NCI-H1105 treated with DMSO at 0.1 percent for 48 hours (cell line): Measurements from ENCODE around the gene ADGRF1.
"Not testable (repeated sequence)": the region's sequence is repeated elsewhere in the genome, so short reads cannot be mapped to it uniquely, and the experiment has no call there.

ENCODE experiments used
- DNase-seq: peaks from one replicate; lab custom pipeline; 2025; lab: John Stamatoyannopoulos, UW

ADGRF1 gene

DNA sequence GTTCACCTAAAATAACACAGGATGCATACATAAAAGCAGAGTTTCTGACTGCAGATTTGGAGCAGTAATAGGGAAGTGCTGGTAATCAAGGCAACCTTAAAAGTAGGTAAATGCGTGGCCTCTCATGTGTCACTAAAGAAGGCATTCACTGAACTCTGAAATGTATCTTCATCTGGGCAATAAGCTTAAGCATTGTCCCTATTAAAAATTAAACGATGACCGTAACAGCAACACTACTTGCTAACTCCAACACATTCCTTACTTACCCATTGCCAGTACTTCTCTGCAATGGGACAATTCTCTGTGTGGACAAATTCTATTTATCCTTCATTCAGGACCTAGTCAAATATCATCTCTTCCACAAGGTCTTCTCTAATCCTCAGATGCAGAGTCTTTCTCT lies 19.9 kb downstream of the ADGRF1 start:
- DNase-seq: no peak

DNA sequence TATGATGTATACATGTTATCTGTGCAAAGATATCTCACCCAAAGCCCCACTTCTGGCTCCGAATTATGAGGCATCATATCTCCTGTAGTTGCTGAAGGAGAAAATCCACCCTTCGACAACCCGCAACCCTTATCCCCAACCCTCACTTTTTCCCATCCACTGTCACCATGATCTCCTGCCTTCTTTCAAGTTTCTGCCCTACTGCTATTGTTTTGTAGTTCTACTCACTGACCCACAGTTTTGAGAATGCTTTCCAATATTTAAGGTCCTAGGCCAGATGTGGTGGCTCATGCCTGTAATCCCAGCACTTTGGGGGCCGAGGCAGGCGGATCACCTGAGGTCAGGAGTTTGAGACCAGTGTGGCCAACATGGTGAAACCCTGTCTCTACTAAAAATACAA lies 22.2 kb downstream of the ADGRF1 start:
- no peak for DNase-seq

GRCh38 chr6:47016909-47017308 lies 25.2 kb downstream of the ADGRF1 start:
- no peak for DNase-seq

GRCh38 chr6:47016261-47016660 lies 25.9 kb downstream of the ADGRF1 start:
- DNase-seq: peak; percentile 93

DNA sequence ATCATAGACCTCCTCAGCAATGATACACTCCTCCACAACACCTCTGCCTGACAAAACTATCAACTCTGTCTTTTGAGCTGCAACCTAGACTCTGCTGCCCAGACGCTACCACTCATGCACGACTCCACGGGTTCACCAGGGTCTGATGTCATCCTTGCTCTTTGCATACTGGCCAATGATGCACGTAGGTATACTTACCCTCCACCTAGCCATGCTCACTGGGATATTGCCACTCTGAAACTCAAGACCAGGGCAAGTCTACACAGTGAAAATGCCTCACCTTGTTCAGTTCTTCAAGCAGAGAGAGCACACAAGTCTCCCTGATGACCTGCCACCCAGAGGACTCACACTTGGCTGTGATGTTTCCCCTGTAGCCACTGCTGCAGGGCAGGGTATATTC lies 27.7 kb downstream of the ADGRF1 start:
- no peak for DNase-seq

DNA sequence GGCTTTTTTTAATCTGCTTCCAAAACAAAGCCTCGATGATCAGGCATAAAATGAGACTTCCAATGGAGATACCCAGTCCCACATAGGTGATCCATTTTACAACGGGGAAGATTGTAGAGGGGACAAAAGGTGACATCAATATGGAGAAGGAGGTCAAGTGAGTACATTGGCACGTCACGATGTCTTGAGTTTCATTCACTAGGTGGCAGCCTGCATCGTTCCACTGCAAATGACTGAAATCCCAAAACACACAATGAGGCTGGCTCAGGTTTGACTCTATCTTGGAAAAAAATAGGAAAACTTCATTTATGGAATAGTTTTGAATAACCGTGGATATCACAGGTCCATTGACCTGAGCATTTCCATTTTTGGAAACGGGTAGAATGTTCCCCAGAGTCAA lies 32.5 kb downstream of the ADGRF1 start:
- DNase-seq: no peak

DNA sequence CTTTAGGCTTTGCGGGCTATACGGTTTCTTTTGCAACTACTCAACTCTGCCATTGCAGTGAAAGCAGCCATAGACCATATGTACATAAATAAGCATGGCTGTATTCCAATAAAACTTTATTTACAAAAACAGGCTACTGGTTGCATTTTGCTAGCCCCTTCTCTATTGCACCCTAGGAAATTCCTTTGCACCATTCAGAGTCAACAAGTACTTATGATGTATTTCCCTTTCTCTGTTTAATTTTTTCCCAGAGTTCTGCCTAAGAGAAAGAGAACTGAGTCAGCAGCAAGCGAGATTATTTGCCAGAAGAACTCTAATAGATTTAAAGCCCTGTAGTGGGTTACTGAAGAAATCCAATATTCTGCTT lies 33.8 kb downstream of the ADGRF1 start:
- no peak for DNase-seq

GRCh38 chr6:47007657-47008396 lies 34.3 kb downstream of the ADGRF1 start:
- DNase-seq: no peak

- no peak for DNase-seq
Observed at GRCh38 chr6:47005486-47005885, 36.6 kb downstream of the ADGRF1 start.

- DNase-seq: no peak
Observed at GRCh38 chr6:47004463-47004862, 37.7 kb downstream of the ADGRF1 start.

DNA sequence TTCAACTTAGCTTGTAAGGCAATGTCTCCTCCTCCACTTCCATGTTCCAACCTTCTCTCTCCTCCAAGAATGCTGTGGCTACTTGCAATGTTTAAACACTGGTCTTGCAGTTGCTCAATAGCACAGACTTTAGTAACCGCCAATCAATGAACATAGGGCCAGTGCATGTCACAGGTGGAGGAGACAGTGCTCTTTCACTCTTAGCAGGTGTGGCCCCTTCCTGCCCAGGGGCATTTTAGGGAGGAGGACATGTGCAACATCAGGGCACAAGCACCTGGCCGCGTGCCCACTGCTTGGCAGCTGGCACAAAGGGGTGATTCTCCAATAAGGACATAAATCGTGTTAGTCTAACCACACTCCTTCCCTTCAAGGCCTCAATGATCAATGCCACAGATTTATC lies 41.3 kb downstream of the ADGRF1 start:
- peak; percentile 64 for DNase-seq

DNA sequence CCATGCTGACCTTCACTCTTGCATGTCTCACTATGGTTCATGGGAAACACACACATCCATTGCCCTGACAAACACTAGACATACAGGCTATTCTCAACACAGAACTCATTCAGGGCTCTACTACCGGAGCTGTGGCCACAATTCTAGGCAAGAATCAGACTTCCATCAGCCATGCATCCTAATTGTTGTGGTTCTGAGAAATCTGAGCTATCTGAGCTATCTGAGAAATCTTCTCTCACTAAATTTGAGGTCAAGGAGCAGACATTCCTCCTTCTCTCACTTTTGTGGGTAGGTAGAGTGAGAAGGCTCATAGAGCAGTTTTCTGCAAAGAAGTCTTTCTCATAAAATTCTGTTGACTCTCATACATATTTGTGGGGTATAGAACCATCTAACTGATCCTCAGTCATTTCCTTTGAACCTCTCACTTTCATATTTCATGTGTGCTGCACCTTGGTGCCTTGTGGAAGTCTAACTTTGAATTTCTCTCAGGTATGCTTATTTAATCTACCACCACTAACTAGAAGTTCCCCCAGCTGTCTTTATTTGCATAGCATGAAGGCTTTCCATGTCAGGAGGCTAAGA lies 43.6 kb downstream of the ADGRF1 start:
- no peak for DNase-seq

DNA sequence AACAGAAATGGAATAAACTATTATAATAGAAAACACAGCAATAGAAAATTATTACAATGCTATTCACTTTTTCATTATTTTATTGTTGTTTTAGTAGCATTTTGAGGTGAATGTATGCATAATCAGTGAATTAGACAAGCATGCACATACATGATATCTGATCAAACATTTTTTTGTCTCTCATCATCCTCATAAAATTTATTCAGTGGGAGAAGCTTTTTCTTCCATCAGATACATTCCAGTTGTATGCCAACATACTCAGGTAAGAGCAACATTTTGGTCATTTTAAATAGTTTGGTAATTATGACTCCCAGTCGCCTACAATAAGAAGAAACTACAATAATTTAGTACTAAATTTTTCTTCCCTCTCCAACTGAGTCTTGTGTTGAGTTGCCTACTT lies 44.5 kb downstream of the ADGRF1 start:
- DNase-seq: no peak

DNA sequence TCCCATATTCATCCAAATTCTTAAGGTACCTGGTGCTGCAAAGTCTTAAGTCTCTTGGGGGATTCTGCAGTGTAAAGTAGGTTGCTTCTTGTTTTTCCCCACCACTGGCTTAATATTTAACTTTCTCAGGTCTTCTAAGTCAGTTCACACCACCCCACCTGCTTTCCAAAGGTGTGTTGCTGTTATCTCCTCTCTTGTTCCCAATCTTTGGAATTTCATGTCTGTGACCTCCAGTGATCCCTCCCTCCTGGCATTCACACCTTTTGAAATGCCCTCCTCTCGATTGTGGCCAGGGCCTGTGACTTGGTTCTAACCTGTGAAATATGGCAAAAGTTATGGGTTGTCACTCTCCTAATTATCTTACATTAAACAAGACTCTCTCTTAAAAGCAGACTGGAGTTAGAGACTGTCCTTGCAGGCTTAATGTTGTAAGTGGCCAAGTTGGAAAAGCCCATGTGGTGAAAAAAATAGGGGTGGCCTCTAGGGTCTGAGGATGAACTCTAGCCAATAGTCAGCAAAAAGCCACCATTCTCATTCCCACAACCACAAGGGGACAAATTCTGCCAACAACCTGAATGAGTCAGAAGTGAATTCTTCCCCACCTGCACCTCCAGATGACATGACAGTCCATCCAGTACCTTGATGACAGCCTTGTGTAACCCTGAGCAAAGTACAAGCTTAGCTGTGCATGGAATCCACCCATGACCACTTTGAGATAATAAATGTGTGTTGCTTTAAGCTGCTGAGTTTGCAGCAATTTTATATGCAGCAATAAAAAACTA lies 45.1 kb downstream of the ADGRF1 start:
- DNase-seq: no peak

DNA sequence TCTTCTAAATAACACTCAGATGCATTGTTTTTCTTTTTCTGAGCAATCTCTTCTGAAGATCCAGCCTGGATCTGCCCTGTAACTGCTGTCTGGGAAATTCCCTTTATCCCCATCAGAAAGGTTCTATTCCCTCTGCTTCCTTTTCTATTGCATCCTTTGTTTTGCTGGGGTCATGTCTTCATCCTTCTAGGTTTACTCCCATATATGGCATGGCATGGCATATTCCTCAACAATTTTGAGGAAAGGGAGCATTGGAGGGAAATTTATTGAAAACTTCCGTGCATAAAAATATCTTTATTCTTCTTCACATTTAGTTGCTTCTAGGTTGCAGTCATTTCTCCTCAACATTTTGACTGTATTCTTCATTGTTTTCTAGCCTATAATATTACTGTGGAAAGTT lies 47.2 kb downstream of the ADGRF1 start:
- no peak for DNase-seq

GRCh38 chr6:46993846-46994245 lies 48.3 kb downstream of the ADGRF1 start:
- no peak for DNase-seq

DNA sequence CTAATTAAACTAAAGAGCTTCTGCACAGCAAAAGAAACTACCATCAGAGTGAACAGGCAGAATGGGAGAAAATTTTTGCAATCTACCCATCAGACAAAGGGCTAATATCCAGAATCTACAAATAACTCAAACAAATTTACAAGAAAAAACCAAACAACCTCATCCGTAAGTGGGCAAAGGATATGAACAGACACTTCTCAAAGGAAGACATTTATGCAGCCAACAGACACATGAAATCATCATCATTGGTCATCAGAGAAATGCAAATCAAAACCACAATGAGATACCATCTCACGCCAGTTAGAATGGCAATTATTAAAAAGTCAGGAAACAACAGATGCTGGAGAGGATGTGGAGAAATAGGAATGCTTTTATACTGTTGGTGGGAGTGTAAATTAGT lies 49.7 kb downstream of the ADGRF1 start:
- DNase-seq: not testable (repeated sequence)

- DNase-seq: peak; percentile 84
Observed at GRCh38 chr6:46990818-46991510, 51.2 kb downstream of the ADGRF1 start.

DNA sequence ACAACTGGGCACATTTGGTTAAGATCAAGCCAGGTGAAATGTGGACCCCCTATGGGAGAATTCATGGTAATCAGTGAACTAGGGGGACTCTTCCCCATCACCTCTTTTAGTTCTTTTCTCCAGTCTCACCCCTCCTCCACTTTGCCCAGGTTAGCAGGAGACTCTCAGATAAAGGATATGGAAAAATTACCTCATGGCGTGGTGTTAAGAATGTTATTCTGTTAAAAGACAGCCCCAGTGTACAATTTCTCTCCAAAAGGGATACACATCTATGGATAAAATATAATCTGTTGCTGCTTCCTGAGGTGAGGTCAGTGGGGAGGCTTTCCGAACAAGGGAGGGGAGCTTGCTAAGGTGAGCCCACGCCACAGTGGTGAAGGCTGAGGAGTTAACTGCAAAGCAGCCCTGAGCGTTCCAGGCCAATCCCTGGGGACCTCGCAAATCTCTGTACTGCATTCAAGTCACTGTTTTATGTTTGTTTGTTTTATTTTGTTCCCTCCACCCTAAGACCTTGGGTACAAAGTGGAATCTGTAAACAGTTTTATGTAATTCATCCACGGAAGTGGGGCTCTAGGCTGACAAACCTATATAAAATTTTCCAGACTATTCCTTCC lies 52.0 kb downstream of the ADGRF1 start:
- DNase-seq: no peak

GRCh38 chr6:46989398-46989797 lies 52.7 kb downstream of the ADGRF1 start:
- no peak for DNase-seq

DNA sequence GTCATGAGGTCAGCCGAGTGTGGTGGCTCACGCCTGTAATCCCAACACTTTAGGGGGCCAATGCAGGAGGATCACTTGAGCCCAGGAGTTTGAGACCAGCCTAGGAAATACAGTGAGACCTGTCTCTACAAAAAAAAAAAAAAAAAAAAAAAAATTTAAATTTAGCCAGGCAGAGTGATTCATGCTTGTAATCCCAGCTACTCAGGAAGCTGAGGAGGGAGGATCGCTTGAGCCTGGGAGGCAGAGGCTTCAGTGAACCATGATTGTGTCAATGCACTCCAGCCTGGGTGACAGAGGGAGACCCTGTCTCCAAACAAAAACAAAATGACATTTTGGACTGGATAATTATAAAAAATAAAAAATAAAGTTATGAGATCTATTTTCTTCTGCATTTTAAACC lies 56.2 kb downstream of the ADGRF1 start:
- no peak for DNase-seq

DNA sequence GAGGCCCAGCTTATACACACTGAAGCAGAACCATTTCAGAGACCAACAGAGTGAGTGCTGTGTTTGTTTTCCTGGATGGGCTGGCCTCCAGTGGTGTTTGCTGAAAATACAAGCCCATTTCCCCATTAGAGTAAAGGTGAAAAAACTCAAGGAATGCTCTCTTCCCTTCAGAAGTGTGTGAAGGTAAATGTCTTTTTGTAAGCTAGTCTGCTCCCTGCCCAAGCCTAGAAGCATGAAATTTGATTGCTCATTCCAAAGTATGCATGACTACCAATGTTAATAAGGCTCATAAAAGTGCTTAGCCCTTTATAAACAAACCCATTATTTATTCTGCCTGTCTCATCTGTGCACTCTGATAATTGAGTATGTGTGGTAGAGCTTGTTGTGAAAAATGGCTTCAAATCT lies 59.1 kb downstream of the ADGRF1 start:
- DNase-seq: peak; percentile 31
